Epithelial cell of esophagus (primary cell): ENCODE measurements around the gene PLXNA2.
A peak's percentile ranks its signal among the peaks of the same experiment; 100 is the strongest.

Experiments
- DNase-seq: peaks from one replicate; pipeline ENCODE4 v3.0.0; 2010; ENCODE audit warnings: low read depth
- H3K4me3 ChIP-seq: 2 replicates; pipeline ENCODE4 v1.5.1; 2011; ENCODE audit warnings: mild to moderate bottlenecking, low read length, control low read depth
- CTCF ChIP-seq: IDR thresholded peaks from 2 replicates; pipeline ENCODE4 v1.5.1; 2011; ENCODE audit warnings: low read depth, mild to moderate bottlenecking, low read length, control low read depth, inconsistent platforms; ENCODE audit not compliant: insufficient read depth; ENCODE audit errors: missing control alignments

PLXNA2 gene

GRCh38 chr1:208187499-208188041, 56.6 kb downstream of the PLXNA2 start:
- DNase-seq, result no peak
- TF ChIP-seq CTCF, result no peak
- no peak overlapping the region for H3K4me3 ChIP-seq

GRCh38 chr1:208185801-208186231, 58.4 kb downstream of the PLXNA2 start:
- H3K4me3 ChIP-seq, result no peak overlapping the region
- no peak for TF ChIP-seq CTCF
- no peak for DNase-seq

GRCh38 chr1:208184966-208185654, 59.1 kb downstream of the PLXNA2 start:
- DNase-seq, result no peak
- H3K4me3 ChIP-seq, result no peak overlapping the region
- no peak for TF ChIP-seq CTCF

GRCh38 chr1:208183977-208184911, 59.9 kb downstream of the PLXNA2 start:
- no peak overlapping the region for H3K4me3 ChIP-seq
- no peak for TF ChIP-seq CTCF
- DNase-seq, result peak; percentile 100

GRCh38 chr1:208182880-208183645, 61.1 kb downstream of the PLXNA2 start:
- TF ChIP-seq CTCF, result no peak
- no peak for DNase-seq
- H3K4me3 ChIP-seq, result no peak overlapping the region

- no peak for TF ChIP-seq CTCF
Measured at GRCh38 chr1:208181364-208181763, 62.8 kb downstream of the PLXNA2 start.

More at GRCh38 chr1:208181364-208181763, 62.8 kb downstream of the PLXNA2 start:
- DNase-seq, result no peak
- H3K4me3 ChIP-seq, result no peak overlapping the region
